Left lobe of liver (tissue), 2 donors: ENCODE data around the gene CNTN4. TPM values are rescaled to one million over a fixed set of nuclear protein-coding genes. Genes with fewer than 3 reads are reported as not detected.
A peak's percentile ranks its signal among the peaks of the same experiment; 100 is the strongest.
"Not testable (repeated sequence)": the region's sequence is repeated elsewhere in the genome, so short reads cannot be mapped to it uniquely, and the experiment has no call there.

ENCODE experiments used
- ATAC-seq: fragments of 200-7000 bp; cut with Tn5 transposase; one replicate; pipeline ENCODE4 v1.9.1; 2020; ENCODE audit warnings: mild to moderate bottlenecking, moderate library complexity
- DNase-seq: peaks from one replicate; pipeline ENCODE4 v3.0.0-alpha.2; 2020; ENCODE audit warnings: low spot score
- total RNA-seq: library from RNA; stranded (reverse); gene quantifications from one replicate; pipeline ENCODE4 v1.2.1, GENCODE V29; 2021
- donor health status: DM: no; HTN: no; CAD: no; lungs with moderate emphysema.
- donor health status: DM: no; HTN: yes; CAD: no.

The CNTN4 gene
- total RNA-seq, 1 donor from 2014 or later: 3.3 TPM

DNA sequence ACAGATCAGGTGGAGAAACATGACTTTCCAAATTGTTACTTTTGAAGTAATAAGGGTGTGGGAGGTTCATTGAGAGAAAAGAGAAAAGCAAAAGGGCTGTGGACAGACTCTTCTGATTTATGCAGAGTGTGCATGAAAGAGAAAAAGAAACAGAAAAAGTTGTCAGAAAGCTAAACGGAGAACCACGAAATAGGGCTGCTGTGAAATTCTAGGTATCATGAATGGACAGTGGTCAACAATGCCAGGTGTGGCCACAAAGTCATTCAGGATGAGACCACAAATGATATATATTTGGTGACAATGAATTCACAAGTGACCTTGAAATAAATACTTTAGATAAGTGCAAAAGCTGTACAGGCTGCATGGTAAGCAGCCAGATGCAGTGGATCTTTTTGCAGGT is 841.4 kb downstream of the CNTN4 start:
- DNase-seq: no peak
- no peak for ATAC-seq

DNA sequence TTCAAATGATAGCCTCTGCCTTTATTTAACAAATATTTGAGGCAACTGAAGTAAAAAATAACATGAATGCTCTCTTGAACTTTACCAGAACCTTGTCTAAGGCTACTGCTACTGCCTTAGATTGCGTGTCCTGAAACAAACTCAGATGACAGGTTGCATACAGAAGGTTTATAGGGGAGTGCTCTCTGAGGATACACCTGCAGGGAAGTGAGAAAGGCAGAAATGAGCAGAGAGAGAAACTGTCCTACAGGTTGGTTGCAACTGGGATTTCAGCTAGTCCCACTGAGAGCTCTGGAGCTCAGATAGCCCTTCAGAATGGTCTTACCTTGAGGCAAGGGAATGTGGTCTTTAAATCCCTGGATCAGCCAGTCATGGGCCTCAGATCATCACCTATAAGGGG is 846.0 kb downstream of the CNTN4 start:
- no peak for ATAC-seq
- no peak for DNase-seq

DNA sequence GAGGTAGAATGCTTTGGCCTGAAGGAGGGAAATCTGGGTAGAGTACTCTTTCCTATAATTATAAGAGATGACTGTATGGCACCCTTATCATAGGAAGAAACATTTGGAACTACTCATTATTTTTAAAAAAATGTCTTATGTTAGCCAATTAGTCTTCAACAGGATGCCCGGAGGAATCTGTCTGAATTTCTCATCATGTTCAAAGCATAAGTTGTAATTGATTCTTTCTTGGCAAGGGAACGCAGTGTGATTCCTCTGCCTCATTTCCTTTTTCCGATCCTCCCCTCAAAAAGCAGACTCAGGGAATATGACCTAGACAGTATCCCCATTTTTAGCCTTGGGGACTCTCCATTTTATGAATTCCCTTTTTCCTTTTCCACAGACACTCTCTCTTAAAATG is 846.5 kb downstream of the CNTN4 start:
- ATAC-seq (no peak), DNase-seq (no peak)

DNA sequence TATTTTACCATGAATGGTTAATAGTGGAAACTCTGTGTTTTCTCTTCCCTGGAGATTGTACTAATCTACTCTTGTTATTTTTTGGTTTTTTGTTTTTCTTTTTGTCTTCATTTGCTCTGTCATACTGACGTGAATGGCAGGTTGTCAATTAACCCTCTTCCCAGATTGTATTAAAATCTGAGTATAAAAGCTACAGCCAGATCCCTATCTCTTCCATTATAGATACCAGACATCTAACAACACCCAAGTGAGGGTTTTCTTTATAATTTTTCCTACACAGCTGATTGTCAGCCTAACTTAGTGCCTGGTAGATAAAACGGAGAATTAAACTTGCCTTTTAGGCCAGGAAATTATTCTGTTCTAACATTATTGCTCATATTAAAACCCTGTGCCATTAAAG is 848.9 kb downstream of the CNTN4 start:
- ATAC-seq (no peak), DNase-seq (no peak)

DNA sequence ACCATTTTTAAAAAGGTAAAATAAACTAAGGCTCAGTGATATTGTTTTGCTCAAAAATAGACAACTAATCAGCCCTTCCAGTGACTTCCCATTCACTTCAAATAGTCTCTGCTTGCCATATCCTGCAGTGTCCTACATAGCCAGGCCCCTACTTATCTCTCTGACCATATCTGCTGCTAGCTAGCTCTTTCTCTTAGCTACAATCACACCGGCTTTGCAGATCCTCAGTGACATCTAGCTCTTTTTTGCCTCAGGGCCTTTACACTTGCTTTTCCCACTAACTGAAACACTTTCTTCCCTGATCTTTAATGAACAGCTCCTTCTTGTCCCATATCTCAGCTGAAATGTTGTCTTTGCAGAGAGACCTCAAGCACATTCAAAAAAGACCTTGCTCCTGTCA is 850.2 kb downstream of the CNTN4 start:
- no peak for DNase-seq
- no peak for ATAC-seq

DNA sequence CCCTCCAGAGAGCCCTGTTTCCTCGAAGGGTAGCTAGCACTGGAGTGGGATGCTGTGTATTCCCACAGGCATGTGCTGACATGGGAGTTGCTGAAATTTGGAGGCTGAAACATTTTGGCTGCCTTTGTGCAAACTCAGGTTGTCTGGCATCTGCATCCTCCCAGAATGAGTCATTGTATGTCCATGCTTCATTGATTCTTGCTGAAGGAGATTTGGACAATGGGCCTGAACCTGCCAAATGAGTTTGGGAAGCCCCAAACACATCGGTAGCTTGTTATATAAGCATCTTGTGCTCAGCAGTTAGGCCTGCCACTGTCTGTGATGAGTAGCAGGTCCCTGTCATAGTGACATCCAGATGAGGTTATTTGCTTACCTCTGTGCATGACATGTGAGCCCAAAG is 851.5 kb downstream of the CNTN4 start:
- no peak for DNase-seq
- no peak for ATAC-seq

DNA sequence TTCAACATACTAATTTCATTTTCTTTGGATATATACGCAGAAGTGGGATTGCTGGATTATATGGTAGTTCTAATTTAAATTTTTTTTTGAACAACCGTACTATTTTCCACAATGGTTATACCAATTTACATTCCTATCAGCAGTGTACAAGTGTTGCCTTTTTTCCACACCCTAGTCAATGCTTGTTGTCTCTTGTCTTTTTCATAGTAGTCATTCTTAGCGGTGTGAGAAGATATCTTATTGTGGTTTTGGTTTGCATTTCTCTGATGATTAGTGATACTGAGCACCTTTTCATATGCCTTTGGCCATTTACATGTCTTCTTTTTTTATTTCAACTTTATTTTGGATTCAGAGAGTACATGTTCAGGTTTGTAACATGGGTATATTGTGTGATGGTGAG is 858.4 kb downstream of the CNTN4 start:
- ATAC-seq (no peak), DNase-seq (no peak)

DNA sequence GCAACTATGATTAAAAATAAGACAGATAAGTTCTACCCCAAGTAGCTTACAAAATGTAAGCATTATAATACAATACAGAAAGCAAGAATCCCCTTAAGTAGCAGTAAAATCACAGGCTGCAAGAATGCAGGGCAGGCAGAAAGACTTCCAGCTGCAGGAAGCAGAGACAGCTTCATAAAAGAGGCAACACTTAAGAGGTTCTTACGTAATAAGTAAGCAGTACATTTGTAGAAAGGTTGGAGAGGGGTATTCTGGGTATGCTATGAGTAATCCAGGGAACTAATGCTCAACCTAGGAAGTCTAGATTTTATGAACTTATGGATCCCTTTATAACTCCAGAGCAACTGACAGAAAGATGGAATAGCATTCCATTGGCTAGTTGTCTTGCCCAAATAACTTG is 859.9 kb downstream of the CNTN4 start:
- DNase-seq (no peak), ATAC-seq (no peak)

DNA sequence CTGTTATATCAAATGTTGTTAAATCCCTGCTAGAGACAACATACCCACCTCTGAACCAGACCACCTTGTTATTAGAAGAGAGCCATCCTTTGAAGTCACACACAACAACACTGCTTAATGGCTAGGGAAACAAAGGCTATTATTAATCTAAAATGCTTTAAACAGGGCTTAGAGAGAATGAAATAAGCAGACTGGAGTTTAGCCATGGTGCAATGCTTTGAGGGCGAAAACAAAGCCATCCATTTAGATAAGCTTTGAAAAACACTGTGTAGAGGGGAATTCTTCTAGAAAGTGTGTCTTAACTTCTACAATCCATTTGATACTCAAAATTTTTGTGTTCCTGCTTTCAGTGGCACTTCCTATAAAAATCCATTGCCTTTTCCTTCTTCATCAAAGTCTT is 862.9 kb downstream of the CNTN4 start:
- ATAC-seq: no peak
- DNase-seq: no peak

DNA sequence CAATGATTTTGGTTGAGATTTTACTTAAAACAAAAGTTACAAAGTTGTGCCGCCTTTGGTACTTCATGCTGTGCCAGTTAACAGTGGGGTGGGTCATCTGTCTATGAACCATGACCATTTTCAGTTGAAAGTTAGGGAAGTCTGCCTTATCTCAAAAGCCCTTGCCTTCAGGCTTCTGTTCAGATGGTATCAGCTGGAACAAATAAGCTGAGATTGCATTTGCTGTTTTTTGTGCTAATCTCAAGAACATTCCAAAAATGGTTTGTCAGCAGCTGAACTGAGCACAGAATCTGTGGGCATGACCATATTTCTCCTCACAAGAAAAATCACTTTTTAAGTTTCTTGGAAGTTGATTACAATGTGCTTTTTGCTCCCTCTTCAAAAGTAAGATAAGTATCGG is 869.2 kb downstream of the CNTN4 start:
- ATAC-seq: no peak

DNA sequence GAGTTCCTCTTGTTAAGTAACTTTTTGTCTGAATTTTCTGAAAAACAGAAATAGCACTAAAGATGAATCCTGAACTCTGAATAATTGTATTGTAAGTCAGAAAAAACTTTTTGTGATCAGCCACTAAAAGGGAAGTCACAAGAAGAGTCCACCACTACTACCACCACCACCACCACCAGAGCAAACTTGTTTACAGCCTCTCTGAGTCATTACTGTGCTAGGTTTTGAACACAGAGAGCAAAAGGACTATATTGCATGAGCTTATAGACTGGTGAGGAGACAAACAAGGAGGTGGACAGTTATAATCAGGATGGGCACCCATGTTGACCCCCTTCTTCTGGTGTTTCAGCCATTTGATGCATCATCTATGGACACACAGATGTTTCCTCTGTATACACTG is 869.8 kb downstream of the CNTN4 start:
- ATAC-seq: no peak

More for the DNA sequence above, 869.2 kb downstream of the CNTN4 start:
- no peak for DNase-seq

DNA sequence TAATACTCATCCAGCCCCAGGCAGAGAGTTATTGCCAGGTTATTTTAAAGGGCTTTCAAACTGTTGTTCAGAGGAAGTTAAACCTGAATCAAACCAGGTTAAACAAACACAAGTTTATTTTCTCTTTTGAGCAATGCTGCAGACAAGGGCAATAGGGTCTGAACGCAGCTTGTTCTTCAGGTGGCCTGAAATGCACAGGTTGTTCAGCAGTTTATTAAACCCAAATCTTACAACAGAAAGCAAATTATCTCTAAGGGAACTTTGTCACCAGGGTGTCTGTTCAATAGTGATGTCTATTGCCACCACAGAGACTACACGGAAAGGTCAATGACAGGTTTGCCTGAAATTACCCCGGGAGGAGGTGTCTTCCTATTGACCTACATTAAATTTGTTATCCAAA is 877.5 kb downstream of the CNTN4 start:
- DNase-seq: peak; percentile 47

More for the DNA sequence above, 869.8 kb downstream of the CNTN4 start:
- DNase-seq: no peak

DNA sequence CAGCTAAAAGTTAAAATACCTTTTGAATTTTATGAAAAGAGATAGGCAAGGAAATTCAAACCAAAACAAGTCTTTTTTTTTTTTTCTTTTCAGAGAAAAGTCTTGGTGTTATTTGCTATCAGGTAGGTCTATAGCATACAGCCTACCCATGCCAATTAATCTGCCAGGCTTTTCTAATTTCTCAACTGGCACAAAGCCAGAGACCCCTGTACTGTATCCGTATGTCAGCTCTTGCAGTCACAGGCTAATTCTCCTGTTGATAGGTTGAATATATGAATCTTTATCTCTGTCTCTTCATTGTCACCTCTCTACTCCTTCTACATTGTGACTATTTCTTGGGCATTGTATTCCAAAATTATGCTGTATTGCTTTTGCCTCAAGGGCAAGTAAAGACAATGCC is 878.1 kb downstream of the CNTN4 start:
- DNase-seq: no peak
- ATAC-seq: no peak

More for the DNA sequence above, 877.5 kb downstream of the CNTN4 start:
- peak; percentile 88 for ATAC-seq

DNA sequence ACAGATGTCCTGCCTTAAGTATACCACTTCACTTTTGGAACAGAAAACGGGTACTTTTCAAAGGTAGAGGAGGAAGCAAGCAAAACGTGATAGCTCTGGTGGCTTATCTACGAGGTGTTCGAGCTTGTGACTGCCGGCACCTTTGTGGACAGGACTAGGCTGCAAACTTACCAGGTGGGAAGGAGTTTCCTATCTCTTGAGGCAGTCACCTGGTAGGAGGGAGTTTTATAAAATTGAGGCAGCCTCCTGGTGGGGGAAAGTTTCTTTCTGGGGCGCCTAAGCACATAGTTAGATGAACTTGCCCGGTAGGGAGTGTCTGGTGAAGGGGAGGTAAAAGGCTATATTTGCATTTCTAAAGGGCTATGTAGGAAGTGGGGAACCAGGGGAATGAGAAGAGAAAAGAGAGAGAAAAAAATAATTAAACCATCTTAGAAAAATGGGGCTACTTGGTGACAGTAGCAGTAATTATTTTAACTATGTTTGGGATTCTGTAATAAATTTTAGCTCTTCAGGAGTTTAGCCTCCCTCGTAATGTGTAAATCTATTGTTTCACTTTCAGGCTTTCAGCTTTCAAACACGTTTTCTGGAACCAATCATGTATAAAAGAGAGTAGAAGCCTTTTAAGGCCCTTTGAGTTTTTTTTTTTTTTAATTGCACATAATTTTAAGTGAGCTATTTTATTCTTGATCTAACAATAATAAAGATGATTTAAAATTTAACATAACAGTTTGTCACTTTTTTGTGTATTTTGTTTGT is 880.5 kb downstream of the CNTN4 start:
- ATAC-seq (no peak), DNase-seq (no peak)

DNA sequence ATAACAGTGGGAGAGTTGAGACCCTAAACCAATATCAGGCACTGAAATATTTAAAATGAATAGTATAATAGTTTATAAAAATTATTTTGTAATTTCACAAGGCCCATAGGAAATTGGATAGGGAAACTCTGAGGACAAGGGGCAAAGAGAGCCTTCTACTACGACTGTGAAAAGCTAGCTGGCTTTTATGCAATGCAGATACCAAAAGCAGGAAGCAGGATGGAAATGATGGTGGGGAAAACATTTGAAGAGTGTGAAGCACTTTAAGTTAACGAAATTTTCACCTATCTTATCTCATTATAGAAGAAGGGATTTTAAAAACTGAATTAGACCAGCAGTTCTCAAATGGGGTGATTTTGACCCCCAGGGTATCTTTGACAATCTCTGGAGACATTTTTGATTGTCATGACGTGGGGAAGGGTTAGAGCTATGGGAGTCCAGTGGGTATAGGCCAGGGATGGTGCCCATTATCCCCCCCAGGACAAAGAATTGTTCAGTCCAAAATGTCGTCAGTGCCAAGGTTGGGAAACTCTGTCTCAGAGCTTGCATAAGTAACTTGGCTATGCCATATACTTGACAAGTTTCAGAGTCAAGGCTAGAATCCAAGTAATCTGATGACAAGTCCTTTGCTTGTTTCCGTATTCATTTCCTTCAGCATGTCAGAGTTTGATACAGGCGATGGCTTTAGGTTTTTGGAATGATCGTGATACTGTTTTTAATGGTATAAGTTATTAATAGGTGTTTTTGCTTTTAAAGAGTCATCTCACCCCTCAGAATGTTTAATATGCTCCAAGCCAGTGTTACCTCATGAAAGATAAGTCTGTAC is 885.6 kb downstream of the CNTN4 start:
- no peak for DNase-seq
- peak; percentile 70 for ATAC-seq

DNA sequence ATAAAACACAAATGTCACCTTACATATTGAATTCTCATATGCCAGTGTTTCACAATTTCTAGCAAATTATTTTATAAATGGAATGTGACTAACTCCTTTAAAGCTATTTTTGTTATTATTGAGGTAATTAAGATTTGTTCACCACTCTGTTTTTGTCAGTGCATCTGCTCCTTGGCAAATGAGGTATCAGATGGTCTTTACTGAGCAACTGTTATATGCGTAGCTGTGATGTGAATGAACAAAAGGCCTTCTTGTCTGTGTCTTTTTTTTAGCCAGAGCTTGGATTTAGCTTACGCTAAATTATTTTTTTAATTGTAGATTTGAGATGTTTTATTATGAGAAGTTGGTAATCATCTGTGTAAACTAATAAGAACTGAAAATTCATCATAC is 886.2 kb downstream of the CNTN4 start:
- no peak for ATAC-seq

DNA sequence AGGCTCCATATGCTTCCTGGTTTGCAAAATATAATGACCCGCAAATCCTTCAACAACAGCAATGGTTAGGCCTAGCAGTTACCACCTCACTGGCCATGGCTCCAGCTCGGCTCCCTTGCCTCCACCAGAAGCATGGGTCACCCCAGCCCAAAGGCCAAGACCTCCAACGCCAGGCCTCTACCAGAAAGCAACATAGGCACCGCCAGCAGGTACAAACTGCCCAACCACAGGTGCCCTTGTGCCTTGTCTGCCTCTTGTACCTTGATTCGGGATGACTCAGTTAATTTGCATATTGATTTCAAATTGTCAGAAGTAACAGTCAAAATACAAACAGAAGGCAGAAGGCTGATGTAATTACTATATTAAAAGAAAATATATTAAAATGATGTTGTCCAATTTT is 886.8 kb downstream of the CNTN4 start:
- no peak for DNase-seq
- peak; percentile 64 for ATAC-seq

More for the DNA sequence above, 886.2 kb downstream of the CNTN4 start:
- DNase-seq: no peak

DNA sequence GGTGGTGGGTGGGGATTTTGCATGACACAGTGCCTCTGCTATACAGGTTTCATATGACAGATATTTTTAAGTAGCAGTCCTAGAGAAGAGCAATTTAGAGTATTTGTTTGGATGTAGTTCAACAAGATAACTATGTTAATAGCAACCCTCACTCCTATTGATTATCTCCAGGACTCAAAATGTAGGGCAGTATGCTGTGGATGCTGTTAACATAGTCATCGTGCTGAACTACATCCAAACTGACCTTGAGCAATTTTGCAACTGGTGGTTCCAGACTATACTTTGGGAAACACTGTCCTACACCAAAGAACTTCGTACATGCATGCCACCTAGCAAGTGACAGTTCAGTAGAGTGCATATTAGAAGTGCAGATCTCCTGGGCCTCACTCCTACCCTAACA is 893.9 kb downstream of the CNTN4 start:
- DNase-seq (peak; percentile 69), ATAC-seq (peak; percentile 85)

DNA sequence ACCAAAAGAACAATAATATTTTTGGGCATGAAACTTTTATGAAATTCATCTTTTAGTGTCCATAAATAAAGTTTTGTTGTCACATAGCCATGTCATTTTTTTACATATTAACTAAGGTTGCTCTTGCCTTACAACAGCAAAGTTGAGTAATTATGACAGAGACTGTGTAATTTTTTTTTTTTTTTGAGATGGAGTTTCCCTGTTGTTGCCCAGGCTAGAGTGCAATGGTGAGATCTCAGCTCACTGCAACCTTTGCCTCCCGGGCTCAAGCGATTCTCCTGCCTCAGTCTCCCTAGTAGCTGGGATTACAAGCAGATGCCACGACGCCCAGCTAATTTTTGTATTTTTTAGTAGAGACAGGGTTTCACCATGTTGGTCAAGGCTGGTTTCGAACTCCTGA is 894.5 kb downstream of the CNTN4 start:
- DNase-seq: not testable (repeated sequence)
- peak; percentile 48 for ATAC-seq

DNA sequence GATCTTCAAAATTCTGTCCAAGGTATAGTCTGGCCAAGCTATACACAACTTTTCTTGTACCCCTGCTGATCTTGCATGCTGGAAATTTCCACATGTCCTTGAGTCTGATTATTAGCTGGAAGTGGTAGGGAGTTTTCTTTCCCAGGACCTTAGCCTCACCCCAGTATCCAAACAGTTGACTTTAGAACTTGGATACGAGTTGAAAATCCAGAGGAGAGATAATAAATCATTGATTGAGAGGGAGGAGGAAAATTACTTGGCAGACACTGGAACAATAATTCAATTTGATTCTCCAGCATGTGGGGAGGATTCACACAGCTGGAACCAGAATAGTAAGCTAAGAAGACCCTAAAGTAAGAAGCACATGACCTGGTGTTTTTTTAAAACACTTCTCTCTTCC is 895.1 kb downstream of the CNTN4 start:
- ATAC-seq: peak; percentile 69
- no peak for DNase-seq

DNA sequence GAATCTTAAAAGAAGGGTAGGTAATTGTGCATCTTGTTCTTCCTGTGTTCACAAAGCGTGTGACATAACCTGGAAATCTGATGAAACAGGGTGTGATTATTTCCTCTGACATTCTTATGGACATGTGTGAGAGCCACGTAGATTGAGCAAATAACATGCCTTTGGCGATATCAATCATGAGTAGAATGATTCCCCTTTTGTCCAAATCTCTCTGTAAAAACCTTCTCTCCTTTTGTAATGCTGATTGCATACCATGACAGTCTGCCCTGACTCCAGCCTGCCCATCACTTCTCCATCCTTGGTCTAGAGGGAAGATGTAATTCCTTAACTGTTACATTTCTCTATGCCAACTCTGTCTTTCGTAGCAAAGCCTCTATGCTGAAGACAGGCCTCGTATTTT is 896.5 kb downstream of the CNTN4 start:
- DNase-seq (no peak), ATAC-seq (no peak)

DNA sequence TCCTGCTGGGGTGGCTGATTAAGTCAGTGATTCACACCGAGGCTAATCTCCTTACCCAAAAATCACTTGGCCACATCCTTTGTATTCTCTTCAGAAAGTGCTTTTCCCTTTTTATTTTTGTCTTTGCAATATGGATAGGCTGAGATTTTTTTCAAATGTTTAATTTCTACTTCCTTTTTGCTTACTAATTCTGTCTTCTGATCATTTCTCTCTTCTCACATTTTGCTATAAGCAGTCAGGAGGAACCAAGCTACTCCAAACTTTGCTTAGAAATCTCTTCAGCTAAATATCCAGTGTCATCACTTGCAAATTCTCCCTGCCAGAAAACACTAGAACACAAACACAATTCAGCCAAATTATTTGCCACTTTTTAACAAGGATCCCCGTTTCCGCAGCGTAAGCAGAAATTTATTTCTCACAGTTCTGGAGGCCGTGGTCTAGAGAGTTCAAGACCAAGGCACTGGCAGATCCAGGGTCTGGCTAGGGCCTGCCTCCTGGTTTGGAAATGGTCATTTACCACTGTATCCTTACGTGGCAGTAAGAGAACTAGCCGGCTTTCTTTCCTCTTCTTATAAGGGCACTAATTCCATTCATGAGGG is 906.6 kb downstream of the CNTN4 start:
- DNase-seq (no peak), ATAC-seq (no peak)
